Heart left ventricle (tissue), 16 donors: Measurements from ENCODE around the gene PTPRN2. TPM values are rescaled to one million over a fixed set of nuclear protein-coding genes. Genes with fewer than 3 reads are reported as not detected.

Experiments
- ATAC-seq, 4 donors: fragments of 200-7000 bp; cut with Tn5 transposase; one replicate each; pipeline ENCODE4 v1.9.1; 2020 to 2022; ENCODE audit warnings: moderate library complexity in 4 of 4, mild to moderate bottlenecking in 3 of 4, moderate number of reproducible peaks in 1 of 4
- DNase-seq, 5 donors: peaks; one replicate each; pipeline ENCODE4 v3.0.0-alpha.2; 2020
- H3K27ac ChIP-seq, 12 donors: fragments of 200-600 bp; sonication (generic) in 4 of 12; one replicate each; pipeline versions ENCODE4 v1.5.0 to v1.8.0; 2016 to 2022; ENCODE audit warnings: mild to moderate bottlenecking in 2 of 12
- H3K27me3 ChIP-seq, 9 donors: fragments of 200-600 bp; sonication (generic) in 2 of 9; one replicate each; pipeline versions ENCODE4 v1.5.1 to v1.8.0; 2016 to 2022; ENCODE audit warnings: mild to moderate bottlenecking in 3 of 9
- H3K36me3 ChIP-seq, 9 donors: fragments of 200-600 bp; sonication (generic) in 2 of 9; one replicate each; pipeline versions ENCODE4 v1.5.0 to v1.8.0; 2018 to 2022; ENCODE audit warnings: mild to moderate bottlenecking in 2 of 9
- H3K4me1 ChIP-seq, 12 donors: fragments of 200-600 bp; sonication (generic) in 4 of 12; one replicate each; pipeline versions ENCODE4 v1.5.0 to v1.8.0; 2016 to 2022; ENCODE audit warnings: mild to moderate bottlenecking in 3 of 12
- H3K4me3 ChIP-seq, 12 donors: fragments of 200-600 bp; sonication (generic) in 4 of 12; one replicate each; pipeline versions ENCODE4 v1.5.0 to v1.8.0; 2017 to 2022; ENCODE audit warnings: mild to moderate bottlenecking in 9 of 12, moderate library complexity in 4 of 12
- H3K9me3 ChIP-seq, 12 donors: fragments of 200-600 bp; sonication (generic) in 4 of 12; one replicate each; pipeline versions ENCODE4 v1.5.0 to v1.8.0; 2016 to 2022; ENCODE audit warnings: mild to moderate bottlenecking in 1 of 12
- CTCF ChIP-seq, 12 donors: fragments of 200-600 bp; sonication (generic) in 4 of 12; IDR thresholded peaks; one replicate each; pipeline versions ENCODE4 v1.5.0 to v1.8.0; 2018 to 2022; ENCODE audit warnings: antibody characterized with exemption in 12 of 12, mild to moderate bottlenecking in 5 of 12
- POLR2A ChIP-seq, 2 donors: fragments of 450-650 bp; IDR thresholded peaks; one replicate each; pipeline ENCODE4 v1.6.1; 2017; ENCODE audit warnings: antibody characterized with exemption in 2 of 2, mild to moderate bottlenecking in 2 of 2, moderate library complexity in 2 of 2
- WGBS, 4 donors: extraction: QIAGEN DNeasy Blood & Tissue Kit in 2 of 4; methylation state at CpG; one replicate each; pipeline versions ENCODE4 v1.1.5 to v1.1.7; 2013 to 2018; 5-methylcytosine and 5-hydroxymethylcytosine counted together
- intact Hi-C, 10 donors: fragments of 100-400 bp; cut with DNase I; formaldehyde crosslinking; loops; one replicate each; pipeline versions ENCODE4 v1.11.1 to v1.14.2; 2022
- polyA plus RNA-seq, 2 donors: library from polyadenylated mRNA; stranded (reverse); fragments of 200-250 nt; gene quantifications; one replicate each; pipeline ENCODE4 v1.2.3, GENCODE V29; 2013
- total RNA-seq, 9 donors: library from RNA; depleted of rRNA in 2 of 9; stranded (reverse); fragments of >200 nt in 2 of 9; fragmentation: NEBNext Ultra II Directional in 3 of 9; extraction: Animal tissue kit (Norgen Biotek cat#: 25700) in 3 of 9; gene quantifications; one replicate each; pipeline versions ENCODE4 v1.1.0 to v1.2.4, GENCODE V29; 2016 to 2023
- donor health status: ischemic (EF 13 %, LVEDD 7.1; RV severe dilation, severe dysfunction).
- donor health status: healthy with polysubstance abuse.
- donor health status: DM: no; HTN: yes; CAD: no.
- donor health status: DM: no; HTN: no; CAD: no.
- donor health status: ischemic (EF 25% LVEDD 6.9; RV normal size, moderate dysfunction).
- donor health status: ischemic (EF 25% LVEDD 5.7; RV mildly dilated, moderate dysfunction).
- donor health status: healthy.
- donor health status: DM: yes; HTN: yes; CAD: no.
- donor health status: ischemic (EF 35%, LVEDD 5.7; RV mildly dilated, moderate dysfunction).
- donor health status: nonischemic (EF 11% LVEDD 7.7; RV severe dilation, severe dysfunction).
- donor health status: DM: yes; HTN: yes; CAD: no.
- donor health status: PGD.
- donor health status: ischemic (EF 29% LVEDD 5.4; RV normal size, mild dysfunction).
- donor health status: nonischemic (EF 23%, LVEDD 6.1; RV moderate dilation, normal function).

The PTPRN2 gene
- total and polyA plus RNA-seq, 11 donors: 0.61 to 2.3 (median 1.3) TPM

- whole genome bisulfite sequencing, 4 donors: 66 to 79% (median 74%) methylated on average over 15 to 30 of the region's 30 CpGs
- Histone ChIP-seq H3K36me3 (no peaks in the 10 kb centered on the region), H3K27me3 (peaks cover 0 to 26% (median 0%) of the 10 kb centered on the region in 9 donors), H3K27ac (no peak overlapping the region), H3K4me1 (no peaks in the 10 kb centered on the region), H3K4me3 (no peak overlapping the region), H3K9me3 (no peaks in the 10 kb centered on the region)
- no peak for ATAC-seq
- TF ChIP-seq CTCF (IDR thresholded peaks at IDR 0.05) (no peak), POLR2A (IDR thresholded peaks at IDR 0.05) (no peak)
- no peak for DNase-seq
- intact Hi-C loops: no loop called here
Measured at GRCh38 chr7:158445421-158446175, 142.0 kb downstream of the PTPRN2 start.

GRCh38 chr7:158444501-158445420 is 142.9 kb downstream of the PTPRN2 start:
- 66 to 72% (median 70%) methylated on average over 17 to 25 of the region's 25 CpGs for WGBS, 4 donors
- H3K27me3 ChIP-seq: peaks cover 0 to 26% (median 0%) of the 10 kb centered on the region in 9 donors
- H3K4me1 ChIP-seq: no peaks in the 10 kb centered on the region
- H3K27ac ChIP-seq: no peak overlapping the region
- intact Hi-C loops: no loop called here
- H3K36me3 ChIP-seq: no peaks in the 10 kb centered on the region
- TF ChIP-seq CTCF (IDR thresholded peaks at IDR 0.05) (no peak), POLR2A (IDR thresholded peaks at IDR 0.05) (no peak)
- DNase-seq: no peak
- no peaks in the 10 kb centered on the region for H3K9me3 ChIP-seq
- H3K4me3 ChIP-seq: no peak overlapping the region
- ATAC-seq: no peak

GRCh38 chr7:158443688-158444483 is 143.7 kb downstream of the PTPRN2 start:
- Histone ChIP-seq H3K27me3 (peaks cover 0 to 26% (median 0%) of the 10 kb centered on the region in 9 donors), H3K27ac (no peak overlapping the region), H3K9me3 (no peaks in the 10 kb centered on the region), H3K4me3 (no peak overlapping the region), H3K36me3 (no peaks in the 10 kb centered on the region), H3K4me1 (no peaks in the 10 kb centered on the region)
- no peak for TF ChIP-seq POLR2A (IDR thresholded peaks at IDR 0.05)
- TF ChIP-seq CTCF (IDR thresholded peaks at IDR 0.05): no peak
- intact Hi-C loops: no loop called here
- no peak for ATAC-seq
- DNase-seq: no peak
- 71 to 79% (median 76%) methylated on average over 11 to 19 of the region's 19 CpGs for WGBS, 4 donors
